Gastrocnemius medialis (tissue), 4 donors: ENCODE measurements around the gene ADPRH. TPM values are rescaled to one million over a fixed set of nuclear protein-coding genes. Genes with fewer than 3 reads are reported as not detected.
A peak's percentile ranks its signal among the peaks of the same experiment; 100 is the strongest.

Experiments used
- ATAC-seq, 2 donors: fragments of 150-250 bp; one replicate each; pipeline ENCODE4 v1.9.1; 2016
- DNase-seq, 2 donors: peaks; one replicate each; pipeline ENCODE4 v3.0.0-alpha.2; 2019
- H3K27ac ChIP-seq, 4 donors: fragments of 200-600 bp; sonication (generic); 1 replicate in 1 of 4; 2 replicates in 3 of 4; pipeline ENCODE4 v1.5.1; 2016 to 2018; ENCODE audit warnings: mild to moderate bottlenecking in 2 of 4, moderate library complexity in 1 of 4
- H3K27me3 ChIP-seq, 3 donors: fragments of 200-600 bp; sonication (generic) in 2 of 3; 1 replicate in 1 of 3; 2 replicates in 2 of 3; pipeline versions ENCODE4 v1.5.1 to v1.6.0; 2016 to 2019; ENCODE audit warnings: mild to moderate bottlenecking in 1 of 3, moderate library complexity in 1 of 3
- H3K36me3 ChIP-seq, 2 donors: fragments of 200-600 bp; sonication (generic) in 1 of 2; one replicate each; pipeline ENCODE4 v1.5.1; 2017 to 2018
- H3K4me1 ChIP-seq, 2 donors: fragments of 200-600 bp; sonication (generic) in 1 of 2; one replicate each; pipeline ENCODE4 v1.5.1; 2016 to 2017; ENCODE audit warnings: mild to moderate bottlenecking in 2 of 2
- H3K4me3 ChIP-seq, 4 donors: fragments of 200-600 bp; sonication (generic) in 3 of 4; 1 replicate in 1 of 4; 2 replicates in 3 of 4; pipeline ENCODE4 v1.5.1; 2016 to 2019; ENCODE audit warnings: mild to moderate bottlenecking in 2 of 4
- H3K9me3 ChIP-seq, 3 donors: fragments of 200-600 bp; sonication (generic) in 2 of 3; 1 replicate in 1 of 3; 2 replicates in 2 of 3; pipeline ENCODE4 v1.5.1; 2016 to 2019
- POLR2A ChIP-seq, 2 donors: fragments of 450-650 bp; IDR thresholded peaks; one replicate each; pipeline ENCODE4 v1.6.1; 2017; ENCODE audit warnings: antibody characterized with exemption in 2 of 2, mild to moderate bottlenecking in 2 of 2, moderate library complexity in 2 of 2
- in situ Hi-C, 4 donors: fragments of 200-750 bp; cut with MboI; loops; one replicate each; pipeline versions ENCODE4 v1.15.0 to v1.8.0; 2017; ENCODE audit warnings: low sequenced_read_pairs in 4 of 4
- intact Hi-C: fragments of 100-400 bp; cut with DNase I; formaldehyde crosslinking; loops from one replicate; pipeline ENCODE4 v1.15.1; 2023; ENCODE audit warnings: low total_unique reads
- total RNA-seq, 4 donors: library from RNA; depleted of rRNA; stranded (reverse); fragments of >200 nt; gene quantifications; one replicate each; pipeline versions ENCODE4 v1.1.0 to v1.2.3, GENCODE V29; 2016
- TF ChIP-seq, protein P1 (sequence below), 5 experiments: fragments of 450-650 bp in 3 of 5; fragments of 200-600 bp in 2 of 5; sonication (generic) in 2 of 5; IDR thresholded peaks in 4 of 5; conservative IDR thresholded peaks in 1 of 5; 1 replicate in 4 of 5; 2 replicates in 1 of 5; pipeline ENCODE4 v1.5.1; 2016 to 2019; ENCODE audit warnings: antibody characterized with exemption in 5 of 5, mild to moderate bottlenecking in 3 of 5, moderate library complexity in 3 of 5

Gene ADPRH
- total RNA-seq, 4 donors from 2014 or later = 8.2 to 15.3 (median 10.3) TPM

DNA sequence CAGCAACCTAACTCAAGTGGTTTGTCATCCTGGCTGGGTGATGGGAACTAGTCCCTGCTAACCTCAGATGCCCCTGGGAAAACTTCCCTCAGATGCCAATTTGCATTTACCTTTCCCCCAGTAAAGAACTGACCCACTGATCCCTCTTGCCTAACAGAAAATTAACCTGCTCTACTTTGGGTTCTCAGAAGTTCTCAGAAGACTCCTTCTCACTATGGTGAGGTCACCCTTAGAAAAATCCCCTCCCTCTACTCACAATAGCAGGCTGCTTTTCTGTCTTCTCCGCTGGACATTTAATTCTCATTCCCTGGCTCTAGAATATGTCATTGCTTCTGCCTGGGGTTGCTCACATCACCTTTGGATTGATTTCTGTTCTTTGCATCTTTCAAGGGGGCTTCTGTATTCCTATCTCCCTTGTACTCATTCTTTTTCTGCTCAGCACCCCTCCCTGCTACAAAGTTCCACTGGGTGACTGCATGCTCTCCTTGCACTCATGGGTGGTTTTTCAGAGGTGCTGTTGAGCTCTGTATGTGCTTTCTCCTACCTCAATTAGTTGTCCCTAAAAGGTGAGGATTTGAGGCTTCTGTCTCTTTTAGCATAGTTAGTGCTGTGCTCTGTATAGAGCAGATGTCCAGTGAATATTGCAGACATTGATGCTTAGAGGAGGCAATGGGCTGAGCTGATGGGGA lies 19.3 kb downstream of the ADPRH start:
- H3K27me3 ChIP-seq = no peaks in the 10 kb centered on the region
- no peak overlapping the region for H3K4me3 ChIP-seq
- H3K9me3 ChIP-seq = no peaks in the 10 kb centered on the region
- peak overlapping the region; percentile 80 to 90 (median 87) for H3K27ac ChIP-seq
- intact Hi-C loops = loop anchor here (5.0 kb wide), 1 partner anchor 79 kb away; the partner anchor contains the start of gene COX17
- DNase-seq = no peak
- in situ Hi-C loops = no loop called here
- H3K36me3 ChIP-seq = no peaks in the 10 kb centered on the region
- TF ChIP-seq POLR2A (IDR thresholded peaks at IDR 0.05) = no peak
- TF ChIP-seq, protein P1, sequence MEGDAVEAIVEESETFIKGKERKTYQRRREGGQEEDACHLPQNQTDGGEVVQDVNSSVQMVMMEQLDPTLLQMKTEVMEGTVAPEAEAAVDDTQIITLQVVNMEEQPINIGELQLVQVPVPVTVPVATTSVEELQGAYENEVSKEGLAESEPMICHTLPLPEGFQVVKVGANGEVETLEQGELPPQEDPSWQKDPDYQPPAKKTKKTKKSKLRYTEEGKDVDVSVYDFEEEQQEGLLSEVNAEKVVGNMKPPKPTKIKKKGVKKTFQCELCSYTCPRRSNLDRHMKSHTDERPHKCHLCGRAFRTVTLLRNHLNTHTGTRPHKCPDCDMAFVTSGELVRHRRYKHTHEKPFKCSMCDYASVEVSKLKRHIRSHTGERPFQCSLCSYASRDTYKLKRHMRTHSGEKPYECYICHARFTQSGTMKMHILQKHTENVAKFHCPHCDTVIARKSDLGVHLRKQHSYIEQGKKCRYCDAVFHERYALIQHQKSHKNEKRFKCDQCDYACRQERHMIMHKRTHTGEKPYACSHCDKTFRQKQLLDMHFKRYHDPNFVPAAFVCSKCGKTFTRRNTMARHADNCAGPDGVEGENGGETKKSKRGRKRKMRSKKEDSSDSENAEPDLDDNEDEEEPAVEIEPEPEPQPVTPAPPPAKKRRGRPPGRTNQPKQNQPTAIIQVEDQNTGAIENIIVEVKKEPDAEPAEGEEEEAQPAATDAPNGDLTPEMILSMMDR (IDR thresholded peaks at IDR 0.05 in 4 of 5, conservative IDR thresholded peaks at IDR 0.05 in 1 of 5) = no peak
- ATAC-seq = no peak
- H3K4me1 ChIP-seq = peaks cover 40 to 46% of the 10 kb centered on the region in 2 donors

DNA sequence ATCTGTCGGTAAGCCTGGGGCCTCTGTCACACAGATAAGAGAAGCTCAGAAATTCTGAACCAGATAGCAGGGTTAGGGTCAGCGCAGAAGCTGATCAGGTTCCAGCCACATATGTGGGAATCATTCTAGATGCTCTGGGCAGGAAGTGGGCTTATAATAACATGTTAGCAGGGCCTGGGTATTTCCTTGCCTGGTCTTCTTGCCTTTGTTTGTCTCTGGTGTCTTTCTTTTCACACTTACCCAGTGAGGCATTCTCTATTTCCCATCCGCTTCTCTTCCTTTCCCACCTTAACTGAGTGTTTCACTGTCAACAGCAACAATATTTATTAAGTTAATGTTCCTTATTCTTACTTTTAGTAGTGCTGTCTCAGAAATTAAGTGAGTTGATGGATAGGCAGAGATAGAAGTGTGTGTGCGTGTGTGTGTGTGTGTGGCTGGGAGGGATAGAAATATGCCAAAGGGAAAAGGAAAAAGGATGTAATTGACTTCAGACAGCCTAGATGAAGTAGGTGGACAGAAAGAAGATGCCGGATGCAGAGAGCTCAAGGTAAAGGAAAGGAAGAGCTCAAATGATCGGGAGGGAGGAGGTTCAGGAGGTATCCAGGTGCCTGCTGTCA lies 20.4 kb downstream of the ADPRH start:
- in situ Hi-C loops = no loop called here
- peak overlapping the region; percentile 4 to 90 (median 84) for H3K27ac ChIP-seq
- ATAC-seq (no peak), DNase-seq (no peak)
- H3K4me1 ChIP-seq = peaks cover 40 to 46% of the 10 kb centered on the region in 2 donors
- no peaks in the 10 kb centered on the region for H3K36me3 ChIP-seq
- intact Hi-C loops = loop anchor here (5.0 kb wide), 1 partner anchor 78 kb away; the partner anchor contains the start of gene COX17
- TF ChIP-seq, protein P1 (IDR thresholded peaks at IDR 0.05 in 4 of 5, conservative IDR thresholded peaks at IDR 0.05 in 1 of 5) = no peak
- no peak for TF ChIP-seq POLR2A (IDR thresholded peaks at IDR 0.05)
- H3K4me3 ChIP-seq = no peak overlapping the region
- H3K9me3 ChIP-seq = no peaks in the 10 kb centered on the region
- H3K27me3 ChIP-seq = no peaks in the 10 kb centered on the region

DNA sequence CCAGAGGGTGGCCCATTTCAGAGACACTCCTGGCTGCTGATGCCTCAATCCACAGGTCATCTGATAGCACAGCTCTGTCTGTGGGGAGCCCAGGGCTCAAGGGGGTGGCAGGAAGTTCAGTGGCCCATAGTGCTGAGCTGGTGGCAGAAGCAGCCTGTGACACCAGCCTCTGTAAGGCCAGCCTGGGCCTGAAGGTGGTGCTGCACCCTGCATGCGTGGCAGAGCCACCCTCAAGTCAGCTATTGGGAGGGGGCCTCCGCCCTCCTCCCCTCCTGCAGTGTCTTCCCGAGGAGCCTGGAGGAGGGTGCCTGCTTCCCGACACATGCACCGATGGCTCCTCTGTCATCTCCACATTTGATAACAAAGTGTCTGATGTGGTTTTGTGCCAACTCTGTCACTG lies 21.4 kb downstream of the ADPRH start:
- Histone ChIP-seq H3K36me3 (no peaks in the 10 kb centered on the region), H3K4me3 (no peak overlapping the region), H3K27me3 (no peaks in the 10 kb centered on the region), H3K4me1 (peaks cover 33 to 38% of the 10 kb centered on the region in 2 donors), H3K9me3 (no peaks in the 10 kb centered on the region), H3K27ac (peak overlapping the region in 1 of 4 donors; percentile 3)
- TF ChIP-seq, protein P1 (IDR thresholded peaks at IDR 0.05 in 4 of 5, conservative IDR thresholded peaks at IDR 0.05 in 1 of 5) = peak in 4 of 5 experiments; percentile 7 to 53 (median 30)
- TF ChIP-seq POLR2A (IDR thresholded peaks at IDR 0.05) = no peak
- ATAC-seq (no peak), DNase-seq (peak in 1 of 2 donors; percentile 39)
- in situ Hi-C loops = no loop called here
- intact Hi-C loops = no loop called here

DNA sequence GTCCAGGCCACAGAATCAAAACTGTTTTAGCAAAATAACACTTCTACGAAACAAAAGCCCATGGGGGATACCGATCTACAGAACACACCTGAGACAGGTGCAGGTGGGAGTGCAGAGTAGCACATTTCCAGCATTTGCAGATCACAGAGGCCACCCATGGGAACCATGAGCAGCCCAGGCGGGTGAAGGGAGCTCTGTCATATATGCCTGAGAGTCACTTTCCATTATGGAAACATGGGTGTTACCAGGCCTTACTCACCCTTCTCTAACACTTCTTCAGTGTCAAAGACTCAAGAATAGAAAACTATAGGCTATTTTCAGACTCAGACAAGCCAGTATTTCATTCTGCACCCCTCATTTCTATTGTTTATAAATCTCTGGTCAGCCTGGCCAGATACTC lies 21.9 kb downstream of the ADPRH start:
- H3K4me1 ChIP-seq = peaks cover 29 to 34% of the 10 kb centered on the region in 2 donors
- no peaks in the 10 kb centered on the region for H3K36me3 ChIP-seq
- in situ Hi-C loops (no loop called here), intact Hi-C loops (no loop called here)
- H3K27ac ChIP-seq = peak overlapping the region in 1 of 4 donors; percentile 3
- DNase-seq (no peak), ATAC-seq (no peak)
- H3K4me3 ChIP-seq = no peak overlapping the region
- no peaks in the 10 kb centered on the region for H3K27me3 ChIP-seq
- no peaks in the 10 kb centered on the region for H3K9me3 ChIP-seq
- TF ChIP-seq, protein P1 (IDR thresholded peaks at IDR 0.05 in 4 of 5, conservative IDR thresholded peaks at IDR 0.05 in 1 of 5) = no peak
- no peak for TF ChIP-seq POLR2A (IDR thresholded peaks at IDR 0.05)
